GM18502 (cell line): ENCODE measurements around the gene SMIM10L2A.
"Not testable (repeated sequence)": the region's sequence is repeated elsewhere in the genome, so short reads cannot be mapped to it uniquely, and the experiment has no call there.

ENCODE experiments used
- ATAC-seq: cut with Tn5 transposase; IDR thresholded peaks from one replicate; pipeline ENCODE4 v1.9.1; 2021; ENCODE audit warnings: mild to moderate bottlenecking; ENCODE audit not compliant: unreplicated experiment, poor library complexity

The SMIM10L2A gene

DNA sequence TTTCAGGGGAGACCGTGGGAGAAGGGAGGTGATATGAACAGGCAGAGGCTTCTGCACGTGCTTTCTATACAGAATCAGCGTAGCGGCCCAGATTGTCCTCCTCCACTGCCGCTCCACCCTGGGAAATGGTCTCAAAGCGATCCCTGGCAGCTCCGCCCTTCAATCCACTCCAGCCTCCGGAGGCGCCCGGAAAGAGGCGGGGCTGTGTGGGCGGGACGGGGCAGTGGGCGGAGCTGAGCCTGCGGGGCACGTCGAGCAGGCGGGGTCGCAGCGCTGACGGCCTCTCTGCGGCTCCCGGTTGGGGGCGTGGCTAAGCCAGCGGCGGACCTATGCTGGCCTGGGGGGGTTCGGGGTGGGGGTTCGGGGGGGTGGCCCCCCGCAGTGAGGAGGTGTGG, 210 bp upstream of the SMIM10L2A start:
- ATAC-seq, result peak; percentile 86

DNA sequence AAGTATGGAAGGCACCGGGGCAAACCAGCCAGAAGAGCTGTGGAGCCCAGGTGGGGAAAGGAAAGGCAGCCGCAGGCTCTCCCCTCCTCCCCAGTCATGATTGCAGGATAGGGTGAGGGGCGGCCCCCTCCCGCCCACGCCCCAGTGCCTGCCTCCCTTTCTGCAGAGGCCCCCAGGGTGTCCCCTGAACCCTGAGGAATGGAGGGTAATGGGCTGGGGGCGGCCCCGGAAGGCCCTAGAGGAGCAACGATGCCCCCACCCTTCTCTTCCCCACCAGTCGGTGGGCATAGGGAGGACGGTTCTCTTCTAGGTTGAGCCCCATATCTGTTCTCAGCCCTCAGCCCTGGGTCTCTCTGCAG, 1.0 kb downstream of the SMIM10L2A start:
- not testable (repeated sequence) for ATAC-seq

DNA sequence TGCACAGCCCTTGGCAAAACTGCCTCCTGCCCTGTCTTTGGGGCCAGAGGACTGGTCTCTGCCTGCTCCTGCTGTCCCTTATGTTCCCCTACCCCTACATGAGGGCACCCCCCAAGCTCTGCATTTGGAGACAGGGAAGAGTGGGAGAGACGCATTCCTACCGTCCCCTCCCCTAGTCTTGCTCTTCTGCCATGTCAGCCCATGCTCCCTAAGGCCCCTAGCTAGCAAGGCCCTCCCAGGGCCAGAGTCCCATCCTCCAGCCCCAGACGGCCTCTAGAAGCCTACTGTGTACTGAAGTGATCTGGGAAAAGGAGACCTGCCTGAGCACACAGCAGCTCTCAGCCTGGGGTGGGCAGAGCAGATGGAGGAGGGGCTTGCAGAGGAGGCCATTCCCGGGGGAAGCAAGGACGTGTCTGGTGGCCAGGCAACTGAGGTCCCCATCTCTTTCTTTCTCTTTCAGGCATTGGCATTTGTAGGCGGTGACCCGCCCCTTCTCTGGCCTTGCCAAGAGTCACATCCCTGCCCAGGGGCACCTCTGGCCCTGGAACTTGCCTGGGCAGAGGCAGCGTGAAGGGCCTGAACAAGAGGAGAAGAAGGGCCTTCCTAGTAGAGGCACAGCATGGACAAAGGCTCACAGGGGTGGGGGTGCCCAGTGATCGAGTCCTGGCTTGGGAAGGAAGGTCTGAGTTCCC, 1.6 kb downstream of the SMIM10L2A start:
- ATAC-seq, result not testable (repeated sequence)

DNA sequence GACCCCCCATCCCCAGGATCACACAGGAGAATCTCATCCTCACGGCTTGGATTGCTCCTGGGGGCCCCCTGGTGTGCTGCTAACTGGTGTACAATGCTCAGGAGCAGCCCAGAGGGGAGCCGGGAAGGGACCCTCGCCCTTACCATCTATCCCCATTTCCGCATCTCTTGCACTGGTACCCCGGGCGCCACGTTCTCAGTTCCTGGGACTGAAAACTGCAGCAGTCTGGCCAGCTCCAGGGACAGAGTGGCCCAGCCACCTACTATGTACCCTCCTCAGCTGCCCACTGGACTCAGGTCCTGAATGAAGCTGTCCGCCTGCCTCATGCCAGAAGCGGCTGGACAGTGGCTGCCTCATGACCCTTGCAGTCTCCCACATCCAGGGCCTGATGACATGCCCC, 2.7 kb downstream of the SMIM10L2A start:
- no peak for ATAC-seq

DNA sequence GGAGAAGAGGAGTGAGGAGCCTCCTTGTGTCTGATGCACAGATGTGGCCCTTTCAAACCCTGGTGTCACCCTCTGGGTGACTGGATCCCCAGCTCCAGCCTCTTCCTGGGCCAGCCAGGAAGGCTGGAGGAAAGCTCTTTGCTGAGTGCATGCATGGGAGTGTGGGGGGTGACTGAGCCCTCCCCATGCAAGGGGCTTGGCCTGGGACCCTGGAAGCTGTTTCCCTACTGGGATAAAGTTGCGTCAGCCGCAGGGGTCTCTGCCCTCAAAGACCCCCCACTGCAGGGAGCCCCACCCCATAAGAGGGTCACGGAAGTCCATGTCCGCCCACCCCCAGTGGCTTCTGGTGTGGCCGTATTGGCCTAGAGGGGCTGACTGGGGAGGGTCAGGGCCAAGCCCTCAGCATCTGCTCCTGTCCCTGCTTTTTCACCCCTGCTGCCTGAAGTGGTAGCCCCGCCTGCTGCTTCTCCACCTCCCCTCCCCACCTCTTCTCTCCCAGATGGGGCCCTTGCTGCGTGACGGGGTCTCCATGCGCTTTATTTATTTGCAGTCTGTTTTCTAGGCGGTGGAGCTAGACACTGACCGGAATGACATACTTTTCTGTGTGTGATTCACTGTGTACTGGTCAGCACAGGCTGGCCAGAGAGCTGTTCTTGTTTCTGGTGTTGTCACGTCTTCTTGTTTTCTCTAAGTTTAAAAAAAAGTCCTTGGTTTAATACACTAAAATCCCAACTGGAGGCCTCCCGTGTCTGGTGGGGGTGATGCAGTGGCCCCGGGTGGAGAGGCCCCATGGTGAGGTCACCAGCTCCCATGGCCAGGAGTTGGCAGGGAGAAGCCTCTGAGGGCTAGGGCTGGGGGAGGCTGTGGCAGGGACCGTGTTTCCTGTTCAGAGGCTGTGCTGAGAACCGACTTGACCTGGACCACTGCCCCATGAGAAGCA, 3.6 kb downstream of the SMIM10L2A start:
- ATAC-seq, result no peak

DNA sequence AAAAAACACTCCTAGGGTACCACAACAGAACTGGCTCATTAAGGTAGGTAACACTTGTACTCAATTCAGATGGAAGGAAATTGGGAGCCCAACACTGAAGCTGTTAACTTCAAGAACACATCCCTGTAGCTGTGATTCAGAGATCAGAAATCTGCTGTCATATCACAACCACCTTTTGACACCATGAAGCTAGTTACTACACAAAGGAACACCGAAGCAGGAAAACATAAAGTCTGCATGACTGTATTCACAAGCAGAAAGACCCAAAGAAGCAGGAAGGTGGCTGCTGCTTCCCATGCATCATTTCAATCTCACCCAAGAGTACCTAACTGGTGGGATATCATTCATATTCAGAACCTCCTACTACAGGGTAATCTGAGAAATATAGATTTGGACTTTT, 7.7 kb downstream of the SMIM10L2A start:
- no peak for ATAC-seq

DNA sequence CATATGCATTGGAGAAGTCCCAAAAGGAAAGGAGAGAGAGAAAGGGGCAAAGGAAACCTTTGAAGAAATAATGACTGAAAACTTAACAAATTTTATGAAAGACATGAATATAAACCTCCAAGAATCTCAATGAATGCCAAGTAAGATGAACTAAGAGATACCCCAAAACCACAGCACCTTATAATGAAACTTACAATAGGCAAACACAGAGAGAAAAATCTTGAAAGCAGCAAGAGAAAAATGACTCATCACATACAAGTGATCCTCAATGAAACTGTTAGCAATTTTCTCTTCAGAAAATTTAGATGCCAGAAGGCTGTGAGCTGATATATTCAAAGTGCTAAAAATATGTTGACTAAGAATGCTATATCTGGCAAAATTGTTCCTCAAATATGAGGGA, 10.1 kb downstream of the SMIM10L2A start:
- no peak for ATAC-seq

DNA sequence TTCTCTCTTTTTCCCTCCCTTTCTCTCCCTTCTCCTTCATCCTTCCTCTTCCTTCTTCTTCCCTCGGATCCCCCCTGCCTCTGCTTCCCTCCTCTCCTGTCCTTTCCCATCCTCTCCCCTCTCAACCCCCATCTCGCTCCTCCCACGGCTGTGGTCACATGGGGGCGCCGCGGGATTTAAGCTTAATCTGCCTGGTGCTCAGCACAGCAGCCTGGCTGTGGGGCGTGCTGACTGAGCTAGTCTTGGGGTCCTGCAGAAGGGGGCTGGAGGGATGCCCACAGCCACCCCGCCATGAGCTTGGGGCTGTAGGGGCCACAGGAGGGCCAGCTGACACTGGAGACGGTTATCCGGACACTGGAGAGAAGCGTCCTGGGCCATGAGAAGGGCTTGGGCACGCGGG, 10.7 kb downstream of the SMIM10L2A start:
- ATAC-seq, result no peak

DNA sequence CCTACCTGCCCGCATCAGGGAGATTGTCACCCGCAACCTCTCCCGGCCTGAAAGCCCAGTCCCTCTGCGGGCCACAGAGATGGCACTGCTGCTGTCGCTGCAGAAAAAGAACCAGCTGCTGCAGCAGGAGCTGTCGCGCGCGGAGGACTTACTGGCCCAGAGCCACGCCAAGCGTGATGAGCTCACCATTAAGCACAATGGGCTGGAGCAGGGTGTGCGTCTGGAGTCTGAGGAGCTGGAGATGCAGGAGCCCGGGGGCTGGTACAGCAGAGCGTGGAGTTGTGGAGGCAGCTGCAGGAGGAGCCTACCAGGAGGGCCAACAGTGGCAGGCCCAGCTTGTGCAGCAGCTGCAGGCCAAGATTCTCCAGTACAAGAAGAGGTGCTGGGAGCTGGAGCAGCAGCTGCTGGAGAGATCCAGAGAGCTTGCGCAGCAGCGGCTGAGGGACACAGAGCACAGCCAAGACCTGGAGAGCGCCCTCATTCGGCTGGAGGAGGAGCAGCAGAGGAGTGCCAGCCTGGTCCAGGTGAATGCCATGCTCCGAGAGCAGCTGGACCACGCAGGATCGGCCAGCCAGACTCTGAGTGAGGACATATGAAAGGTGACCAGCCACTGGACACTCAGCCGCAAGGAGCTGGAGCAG, 11.3 kb downstream of the SMIM10L2A start:
- ATAC-seq, result no peak

DNA sequence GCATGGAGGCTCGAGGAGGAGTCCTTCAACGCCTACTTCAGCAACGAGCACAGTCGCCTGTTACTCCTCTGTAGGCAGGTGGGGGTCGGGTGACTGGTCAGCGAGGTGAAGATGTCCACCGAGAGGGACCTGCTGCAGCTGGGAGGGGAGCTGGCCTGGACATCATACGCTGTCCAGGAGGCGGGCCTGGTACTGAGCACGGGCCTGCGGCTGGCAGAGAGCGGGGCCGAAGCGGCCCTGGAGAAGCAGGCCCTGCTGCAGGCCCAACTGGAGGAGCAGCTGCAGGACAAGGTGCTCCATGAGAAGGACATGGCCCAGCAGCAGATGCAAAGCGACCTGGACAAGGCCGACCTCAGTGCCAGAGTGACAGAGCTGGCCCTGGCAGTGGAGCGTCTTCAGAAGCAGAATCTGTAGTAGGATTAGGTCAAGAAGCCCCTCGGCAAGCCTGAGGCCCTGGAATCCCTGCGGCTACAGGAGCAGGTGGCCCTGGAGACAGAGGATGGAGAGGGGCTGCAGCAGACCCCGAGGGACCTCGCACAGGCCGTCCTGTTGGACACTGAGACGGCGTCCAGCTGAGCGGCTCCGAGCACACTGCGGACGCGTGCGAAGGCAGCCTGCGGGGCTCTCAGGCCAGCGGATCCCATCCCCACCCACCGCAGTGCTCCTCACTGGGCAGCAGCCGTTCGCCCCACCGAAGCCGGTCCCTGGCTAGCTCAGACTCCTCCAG, 11.9 kb downstream of the SMIM10L2A start:
- no peak for ATAC-seq

DNA sequence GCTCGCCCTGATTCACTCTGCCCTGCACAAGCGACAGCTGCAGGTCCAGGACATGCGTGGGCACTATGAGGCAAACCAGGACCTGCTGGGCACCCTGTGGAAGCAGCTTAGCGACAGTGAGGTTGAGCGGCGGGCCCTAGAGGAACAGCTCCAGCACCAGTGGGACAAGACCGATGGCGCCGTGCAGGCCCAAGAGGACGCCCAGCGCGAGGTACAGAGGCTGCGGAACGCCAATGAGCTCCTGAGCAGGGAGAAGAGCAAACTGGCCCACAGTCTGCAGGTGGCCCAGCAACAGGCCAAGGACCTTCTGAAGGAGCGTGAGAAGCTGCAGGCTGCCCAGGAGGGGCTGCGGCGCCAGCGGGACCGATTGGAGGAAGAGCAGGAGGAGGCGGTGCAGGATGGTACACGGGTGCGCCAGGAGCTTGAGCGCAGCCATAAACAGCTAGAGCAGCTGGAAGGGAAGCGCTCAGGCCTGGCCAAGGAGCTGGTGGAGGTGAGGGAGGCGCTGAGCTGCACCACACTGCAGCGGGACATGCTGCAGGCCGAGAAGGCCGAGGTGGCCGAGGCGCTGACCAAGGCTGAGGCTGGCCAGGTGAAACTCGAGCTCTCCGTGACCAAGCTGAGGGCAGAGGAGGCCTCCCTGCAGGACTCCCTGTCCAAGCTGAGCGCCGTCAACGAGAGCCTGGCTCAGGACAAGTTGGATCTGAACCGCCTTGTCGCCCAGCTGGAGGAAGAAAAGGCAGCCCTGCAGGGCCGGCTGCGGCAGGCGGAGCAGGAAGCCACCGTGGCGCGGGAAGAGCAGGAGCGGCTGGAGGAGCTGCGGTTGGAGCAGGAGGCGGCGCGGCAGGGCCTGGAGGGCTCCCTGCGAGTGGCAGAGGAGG, 12.8 kb downstream of the SMIM10L2A start:
- no peak for ATAC-seq

DNA sequence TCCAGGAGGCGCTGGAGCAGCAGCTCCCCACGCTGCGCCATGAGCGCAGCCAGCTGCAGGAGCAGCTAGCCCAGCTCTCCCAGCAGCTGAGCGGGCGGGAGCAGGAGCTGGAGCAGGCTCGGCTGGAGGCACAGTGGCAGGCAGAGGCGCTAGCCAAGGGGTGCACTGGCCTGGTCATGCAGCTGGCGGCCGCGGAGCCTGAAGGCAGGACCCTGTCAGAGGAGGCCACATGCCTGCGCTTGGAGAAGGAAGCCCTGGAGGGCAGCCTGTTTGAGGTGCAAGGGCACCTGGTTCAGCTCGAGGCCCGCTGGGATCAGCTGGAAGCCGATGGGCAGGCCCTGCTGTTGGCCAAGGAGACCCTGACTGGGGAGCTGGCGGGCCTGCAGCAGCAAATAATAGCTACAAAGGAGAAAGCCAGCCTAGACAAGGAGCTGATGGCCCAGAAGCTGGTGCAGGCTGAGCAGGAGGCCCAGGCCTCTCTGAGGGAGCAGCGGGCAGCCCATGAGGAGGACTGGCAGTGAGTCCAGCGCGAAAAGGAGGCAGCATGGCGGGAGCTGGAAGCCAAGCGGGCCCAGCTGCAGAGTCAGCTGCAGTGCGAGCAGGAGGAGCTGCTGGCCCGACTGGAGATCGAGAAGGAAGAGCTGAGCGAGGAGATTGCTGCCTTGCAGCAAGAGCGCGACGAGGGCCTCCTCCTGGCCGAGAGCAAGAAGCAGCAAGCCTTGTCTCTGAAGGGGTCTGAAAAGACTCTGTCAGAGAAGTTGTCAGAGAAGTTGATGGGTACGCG, 13.6 kb downstream of the SMIM10L2A start:
- no peak for ATAC-seq

DNA sequence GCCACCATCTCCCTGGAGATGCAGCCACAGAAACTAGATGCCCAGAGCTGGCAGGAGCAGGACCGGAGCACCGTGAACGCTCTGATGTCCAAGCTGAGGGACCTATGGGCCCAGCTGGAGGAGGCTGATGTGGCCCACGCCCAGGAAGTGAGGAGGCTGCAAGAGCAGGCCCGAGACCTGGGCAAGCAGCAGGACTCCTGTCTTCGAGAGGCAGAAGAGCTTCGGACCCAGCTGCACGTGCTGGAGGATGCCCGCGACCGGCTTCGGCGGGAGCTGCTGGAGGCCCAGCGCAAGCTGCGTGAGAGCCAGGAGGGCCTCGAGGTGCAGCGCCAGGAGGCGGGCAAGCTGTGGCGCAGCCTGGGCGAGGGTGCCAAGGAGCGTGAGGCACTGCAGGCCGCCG, 14.2 kb downstream of the SMIM10L2A start:
- no peak for ATAC-seq

DNA sequence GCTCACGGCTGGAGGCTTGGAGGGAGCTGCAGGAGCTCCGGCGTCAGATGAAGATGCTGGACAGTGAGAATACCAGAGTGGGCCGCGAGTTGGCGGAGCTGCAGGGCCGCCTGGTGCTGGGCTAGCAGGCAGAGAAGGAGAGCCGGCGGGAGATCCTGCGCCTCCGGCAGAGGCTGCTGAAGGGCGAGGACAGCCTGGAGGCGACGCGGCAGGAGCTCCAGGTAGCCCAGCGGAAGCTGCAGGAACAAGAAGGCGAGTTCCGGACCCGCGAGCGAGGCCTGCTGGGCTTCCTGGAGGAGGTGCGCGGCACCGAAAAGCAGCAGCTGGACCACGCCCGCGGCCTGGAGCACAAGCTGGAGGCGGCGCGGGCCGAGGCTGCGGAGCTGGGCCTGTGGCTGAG, 14.7 kb downstream of the SMIM10L2A start:
- ATAC-seq, result no peak

DNA sequence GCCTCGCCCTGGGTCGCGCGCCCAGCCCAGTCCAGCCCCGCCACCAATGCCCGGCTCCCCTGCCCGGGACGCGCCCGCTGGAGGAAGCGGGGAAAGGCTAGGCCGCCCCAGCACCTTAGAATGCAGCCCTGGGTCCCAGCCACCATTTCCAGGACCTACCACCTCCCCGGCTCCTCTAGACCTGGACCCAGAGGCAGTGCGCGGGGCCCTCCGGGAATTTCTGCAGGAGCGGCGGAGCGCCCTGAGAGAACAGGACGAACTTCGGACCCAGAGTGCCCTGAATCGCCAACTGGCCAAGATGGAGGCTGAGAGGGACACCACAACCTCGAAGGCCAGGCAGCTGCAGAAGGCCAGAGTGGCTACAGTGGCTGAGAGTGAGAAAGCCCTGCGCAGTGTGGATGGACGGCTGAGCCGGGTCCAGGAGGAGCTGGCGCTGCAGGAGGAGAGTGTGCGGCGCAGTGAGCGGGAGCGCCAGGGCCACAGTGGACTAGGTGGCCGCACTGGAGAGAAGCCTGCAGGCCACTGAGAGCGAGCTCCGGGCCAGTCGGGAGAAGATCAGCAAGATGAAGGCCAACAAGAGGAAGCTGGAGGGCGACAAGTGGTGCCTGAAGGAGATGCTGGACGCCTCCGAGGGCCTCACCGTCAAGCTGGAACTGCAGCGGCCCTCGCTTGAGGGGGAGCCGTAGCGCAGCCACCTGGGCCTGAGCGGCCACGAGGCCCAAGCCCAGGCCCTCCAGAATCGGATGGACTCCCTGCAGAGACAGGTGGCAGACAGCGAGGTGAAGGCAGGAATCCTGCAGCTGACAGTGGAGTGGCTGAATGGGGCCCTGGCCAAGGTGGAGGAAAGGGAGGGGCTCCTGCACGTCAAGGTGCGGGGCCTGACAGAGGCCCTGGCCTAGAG, 15.5 kb downstream of the SMIM10L2A start:
- no peak for ATAC-seq

DNA sequence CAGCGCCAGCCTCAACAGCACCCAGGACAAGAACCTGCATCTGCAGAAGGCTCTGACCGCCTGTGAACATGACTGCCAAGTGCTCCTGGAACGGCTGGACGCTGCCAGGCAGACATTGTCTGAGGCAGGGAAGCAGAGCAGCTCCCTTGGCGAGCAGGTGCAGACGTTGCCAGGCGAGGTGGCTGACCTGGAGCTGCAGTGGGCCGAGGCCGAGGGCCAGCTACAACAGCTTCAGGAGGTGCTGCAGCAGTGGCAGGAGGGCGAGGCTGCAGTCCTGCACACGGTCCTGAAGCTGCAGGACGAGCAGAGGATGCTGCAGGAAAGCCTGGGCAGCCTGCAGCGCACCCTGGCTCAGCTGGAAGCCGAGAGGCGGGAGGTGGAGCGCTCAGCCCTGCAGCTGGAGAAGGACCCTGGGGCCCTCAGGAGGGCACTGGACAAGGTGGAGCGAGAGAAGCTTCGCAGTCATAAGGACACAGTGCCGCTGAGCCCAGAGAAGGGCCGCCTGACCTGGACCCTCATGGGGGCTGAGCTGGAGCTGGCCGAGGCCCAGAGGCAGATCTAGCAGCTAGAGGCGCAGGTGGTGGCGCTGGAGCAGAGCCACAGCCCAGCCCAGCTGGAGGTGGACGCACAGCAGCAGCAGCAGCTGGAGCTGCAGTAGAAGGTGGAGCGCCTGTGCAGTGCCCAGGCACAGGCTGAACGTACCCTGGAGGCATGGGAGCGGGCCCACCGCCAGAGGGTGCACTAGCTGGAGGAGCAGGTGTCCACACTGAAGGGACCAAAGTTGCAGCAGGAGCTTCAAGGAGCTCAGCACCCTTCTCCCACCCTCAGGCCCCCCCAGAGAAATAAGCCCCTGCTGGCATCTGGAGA, 16.4 kb downstream of the SMIM10L2A start:
- no peak for ATAC-seq

DNA sequence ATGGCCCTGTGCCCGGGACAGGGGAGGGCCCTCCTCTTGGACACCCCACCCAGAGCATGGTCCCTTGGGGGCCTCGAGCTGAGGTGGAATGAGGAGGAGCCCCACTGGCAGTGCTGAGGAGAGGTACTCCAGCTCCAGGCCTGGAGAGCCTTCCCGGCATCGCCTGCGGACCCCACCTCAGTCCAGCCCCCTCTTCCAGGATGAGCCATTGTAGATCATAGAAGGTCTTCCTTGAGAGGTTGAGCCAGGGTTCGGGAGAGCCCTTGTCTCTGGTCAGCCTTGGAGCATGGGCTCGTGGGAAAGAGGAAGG, 16.9 kb downstream of the SMIM10L2A start:
- no peak for ATAC-seq
